Measurements from ENCODE around the gene SLC22A15. TPM values are rescaled to one million over a fixed set of nuclear protein-coding genes. Genes with fewer than 3 reads are reported as not detected.
A peak's percentile ranks its signal among the peaks of the same experiment; 100 is the strongest.
"Not testable (repeated sequence)": the region's sequence is repeated elsewhere in the genome, so short reads cannot be mapped to it uniquely, and the experiment has no call there.

Gene SLC22A15
- polyA plus RNA-seq, 6 donors from 2014 or later = 0.13 to 0.53 (median 0.25) TPM; not detected in 2

DNA sequence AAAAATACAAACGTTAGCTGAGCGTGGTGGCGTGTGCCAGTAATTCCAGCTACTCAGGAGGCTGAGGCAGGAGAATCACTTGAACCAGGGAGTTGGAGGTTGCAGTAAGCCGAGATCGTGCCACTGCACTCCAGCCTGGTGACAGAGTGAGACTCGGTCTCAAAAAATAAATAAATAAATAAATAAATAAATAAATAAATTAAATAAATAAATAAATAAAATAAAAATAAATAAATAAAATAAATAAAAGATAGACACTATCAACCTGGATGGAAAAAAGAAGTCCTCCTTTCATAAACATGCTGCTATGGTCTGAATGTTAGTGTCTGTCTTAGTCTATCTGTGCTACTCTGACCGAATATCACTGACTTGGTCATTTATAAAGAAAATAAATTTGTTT lies 4.5 kb upstream of the SLC22A15 start:
- DNase-seq; H3K9me3 Mint-ChIP-seq; H3K4me1 Mint-ChIP-seq; H3K27ac Mint-ChIP-seq; ATAC-seq (ENCODE audit: low read depth in 2 of 2); H3K36me3 Mint-ChIP-seq: not testable (repeated sequence)
- Mint-ChIP-seq H3K27me3 (peaks cover 11 to 47% (median 29%) of the 10 kb centered on the region in 3 donors), H3K4me3 (peak overlapping the region in 1 of 8 donors; percentile 29)

DNA sequence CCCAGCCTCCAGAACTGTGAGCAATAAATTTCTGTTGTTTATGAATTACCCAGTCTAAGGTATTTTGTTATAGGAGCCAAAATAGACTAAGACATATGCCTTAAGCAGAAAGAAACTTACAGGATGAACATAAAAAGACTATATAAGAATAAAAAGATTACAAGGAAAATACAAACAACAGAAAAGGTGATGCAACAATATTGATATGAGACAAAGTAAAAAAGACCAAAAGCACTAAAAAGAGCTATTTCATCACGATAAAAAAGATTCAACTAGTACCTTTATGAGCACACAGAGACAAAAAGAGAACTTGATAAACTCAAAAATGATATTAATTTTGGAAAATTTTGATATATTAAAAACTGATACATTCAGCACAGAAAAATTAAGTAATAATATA lies 3.2 kb upstream of the SLC22A15 start:
- peak overlapping the region in 1 of 8 donors; percentile 28 for H3K4me3 Mint-ChIP-seq
- peaks cover 9 to 14% (median 10%) of the 10 kb centered on the region in 3 donors for H3K4me1 Mint-ChIP-seq
- H3K9me3 Mint-ChIP-seq = no peaks in the 10 kb centered on the region
- H3K27me3 Mint-ChIP-seq = peaks cover 21 to 51% (median 22%) of the 10 kb centered on the region in 3 donors
- ATAC-seq (ENCODE audit: low read depth in 2 of 2) (no peak), DNase-seq (no peak)
- H3K27ac Mint-ChIP-seq = no peak overlapping the region
- H3K36me3 Mint-ChIP-seq = no peaks in the 10 kb centered on the region

DNA sequence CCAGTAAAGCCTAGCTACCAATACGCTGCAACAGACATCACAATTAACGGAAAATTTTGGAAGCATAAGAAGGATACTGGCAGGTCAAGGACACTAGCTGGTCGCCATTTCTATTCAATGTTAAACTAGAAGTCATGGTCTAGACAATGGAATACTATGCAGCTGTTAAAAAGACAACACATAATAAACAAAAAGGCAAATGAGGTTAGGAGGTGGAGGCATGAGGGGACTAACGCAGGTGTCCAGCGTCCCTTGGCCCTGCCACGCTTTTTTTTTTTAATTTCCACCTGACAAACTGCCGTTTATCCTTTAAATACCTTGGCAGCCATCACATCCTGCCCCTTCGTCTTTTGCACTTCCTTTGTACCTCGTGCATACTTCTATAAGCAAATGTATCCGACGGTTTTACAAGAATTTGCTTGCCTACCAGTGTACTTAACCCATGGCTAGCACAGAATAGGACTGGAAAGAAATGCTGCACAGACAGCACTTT lies 698 bp upstream of the SLC22A15 start:
- Mint-ChIP-seq H3K27me3 (peaks cover 6 to 42% (median 18%) of the 10 kb centered on the region in 3 donors), H3K27ac (peak overlapping the region in 5 of 6 donors; percentile 43 to 88 (median 68)), H3K4me3 (peak overlapping the region; percentile 82 to 95 (median 91)), H3K9me3 (no peaks in the 10 kb centered on the region), H3K36me3 (no peaks in the 10 kb centered on the region), H3K4me1 (peaks cover 9 to 14% (median 10%) of the 10 kb centered on the region in 3 donors)
- DNase-seq (no peak), ATAC-seq (ENCODE audit: low read depth in 2 of 2) (no peak)

DNA sequence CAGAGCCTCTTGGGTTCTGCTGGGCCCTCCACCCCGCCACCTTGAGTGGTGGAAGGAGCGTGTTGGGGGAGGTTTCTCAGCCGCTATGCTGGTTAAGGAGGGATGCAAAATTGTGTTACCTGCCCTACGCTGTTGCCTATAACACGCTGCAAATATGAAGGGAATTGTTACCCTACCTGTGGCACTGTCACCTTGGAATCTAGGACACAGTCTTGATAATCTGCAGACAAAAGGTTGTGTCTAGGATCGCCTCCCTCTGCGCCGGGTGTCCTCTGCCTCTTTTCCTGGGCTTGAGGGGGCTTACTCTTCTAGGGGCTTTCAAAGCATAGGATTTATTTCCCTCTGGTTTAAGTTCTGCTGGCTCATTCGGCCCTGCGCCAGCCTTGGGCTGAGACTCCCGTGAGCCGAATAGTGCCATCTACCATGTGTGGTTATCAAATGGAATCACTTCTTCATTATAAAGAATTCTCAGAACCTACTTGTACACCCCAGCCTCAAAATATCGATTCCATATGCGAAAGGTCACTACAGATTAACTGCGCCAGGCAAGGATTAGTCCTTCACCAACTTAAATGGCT lies 697 bp downstream of the SLC22A15 start:
- no peak for DNase-seq
- Mint-ChIP-seq H3K36me3 (no peaks in the 10 kb centered on the region), H3K9me3 (no peaks in the 10 kb centered on the region), H3K4me1 (peaks cover 9 to 14% (median 10%) of the 10 kb centered on the region in 3 donors), H3K27ac (peak overlapping the region in 3 of 6 donors; percentile 55 to 75 (median 64)), H3K27me3 (peaks cover 0 to 33% (median 18%) of the 10 kb centered on the region in 3 donors), H3K4me3 (peak overlapping the region; percentile 78 to 91 (median 84))
- peak in 1 of 2 donors; percentile 6 for ATAC-seq (ENCODE audit: low read depth in 2 of 2)

DNA sequence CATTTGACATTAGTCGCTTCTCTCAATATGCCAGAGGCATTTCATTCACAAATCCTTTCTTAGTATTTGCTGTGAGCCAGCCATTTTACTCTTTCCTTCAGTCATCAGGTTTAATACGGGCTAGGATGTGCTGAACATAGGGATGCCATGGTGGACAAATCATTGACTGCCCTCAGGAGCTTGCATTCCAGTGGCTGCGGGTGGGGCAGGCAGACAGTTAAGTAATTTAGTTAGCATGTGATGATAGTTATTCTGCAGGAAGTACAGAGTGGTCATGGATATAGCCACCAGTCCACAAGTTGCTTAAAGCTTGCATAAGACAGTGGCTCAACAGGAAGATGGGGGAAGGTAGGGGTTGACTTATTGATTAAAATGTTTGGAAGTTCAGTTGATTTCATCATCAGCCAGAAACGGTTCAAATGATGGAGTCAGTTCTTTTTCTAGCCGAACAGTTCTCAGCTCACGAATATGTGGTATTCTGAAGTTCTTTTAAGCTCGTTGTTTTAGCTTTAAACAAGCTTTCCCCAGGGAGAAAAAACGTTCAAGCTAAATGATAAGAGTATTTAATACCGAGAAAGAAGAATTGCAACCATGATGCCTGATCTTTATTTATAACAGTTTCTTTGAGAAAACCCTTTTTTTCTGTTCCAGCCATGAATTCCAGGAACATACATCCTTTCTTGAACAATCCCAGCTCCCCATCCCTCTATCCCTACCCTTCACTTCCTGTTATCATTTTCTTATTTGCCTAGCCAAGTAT lies 1.4 kb downstream of the SLC22A15 start:
- H3K27me3 Mint-ChIP-seq = peaks cover 0 to 33% (median 18%) of the 10 kb centered on the region in 3 donors
- peak overlapping the region in 2 of 6 donors; percentile 55 to 75 for H3K27ac Mint-ChIP-seq

DNA sequence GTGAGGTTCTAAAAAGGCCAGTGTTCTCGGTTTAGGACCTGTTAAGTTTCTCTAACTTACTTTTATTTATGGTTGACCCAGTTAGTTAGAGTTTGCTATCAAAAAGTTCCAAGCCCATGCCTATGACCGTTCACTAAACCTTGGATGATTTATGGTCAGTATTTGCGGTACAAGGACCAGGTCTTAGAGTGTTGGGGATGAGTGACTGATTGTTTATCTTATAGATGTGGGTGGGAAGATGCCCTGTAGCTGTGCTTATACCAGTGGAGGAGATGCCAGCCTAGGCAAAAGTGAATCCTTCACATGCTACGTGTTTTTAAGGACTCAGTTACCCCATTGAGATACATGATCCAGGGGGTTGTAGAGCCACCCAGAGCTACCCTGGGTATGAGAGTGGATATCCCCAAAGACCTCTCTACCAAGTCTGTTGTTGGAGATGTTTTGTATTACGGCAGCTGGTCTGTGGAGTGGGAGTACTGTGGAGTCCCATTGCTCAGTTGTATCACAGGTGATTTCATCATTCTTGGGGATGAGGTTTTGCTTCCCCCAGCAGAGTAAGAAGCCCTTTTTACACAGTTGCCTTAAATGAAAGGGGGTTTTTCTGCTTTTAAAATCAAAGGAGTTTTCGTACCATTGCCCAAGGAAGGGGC lies 2.1 kb downstream of the SLC22A15 start:
- Mint-ChIP-seq H3K9me3 (no peaks in the 10 kb centered on the region), H3K4me3 (peak overlapping the region in 2 of 8 donors; percentile 85 to 91)

More for the DNA sequence above, 1.4 kb downstream of the SLC22A15 start:
- H3K9me3 Mint-ChIP-seq = no peaks in the 10 kb centered on the region
- DNase-seq (no peak), ATAC-seq (ENCODE audit: low read depth in 2 of 2) (no peak)
- peak overlapping the region in 7 of 8 donors; percentile 82 to 91 (median 85) for H3K4me3 Mint-ChIP-seq
- no peaks in the 10 kb centered on the region for H3K36me3 Mint-ChIP-seq
- H3K4me1 Mint-ChIP-seq = peaks cover 10 to 14% (median 12%) of the 10 kb centered on the region in 3 donors

DNA sequence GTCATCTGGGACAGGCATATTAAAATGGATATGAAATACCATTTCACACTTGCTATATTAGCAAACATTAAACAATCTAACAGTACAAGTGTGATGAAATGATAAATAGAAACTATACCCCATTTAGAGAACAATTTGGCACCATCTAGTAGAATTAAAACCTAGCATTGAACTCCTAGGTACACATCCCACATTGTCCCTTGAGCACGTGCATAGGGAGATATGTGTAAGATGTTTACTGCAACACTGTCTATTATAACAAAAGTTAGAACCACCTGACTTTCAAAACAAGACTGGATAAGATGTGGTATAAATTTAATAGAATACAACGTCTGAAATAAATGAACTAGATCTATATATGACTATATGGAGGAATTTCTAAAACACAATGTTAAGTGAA lies 3.8 kb downstream of the SLC22A15 start:
- no peak overlapping the region for H3K4me3 Mint-ChIP-seq
- no peaks in the 10 kb centered on the region for H3K9me3 Mint-ChIP-seq
- ATAC-seq (ENCODE audit: low read depth in 2 of 2) (no peak), DNase-seq (no peak)
- no peaks in the 10 kb centered on the region for H3K36me3 Mint-ChIP-seq
- peaks cover 0 to 23% (median 18%) of the 10 kb centered on the region in 3 donors for H3K27me3 Mint-ChIP-seq
- H3K4me1 Mint-ChIP-seq = peaks cover 10 to 14% (median 14%) of the 10 kb centered on the region in 3 donors
- no peak overlapping the region for H3K27ac Mint-ChIP-seq

More for the DNA sequence above, 2.1 kb downstream of the SLC22A15 start:
- DNase-seq (no peak), ATAC-seq (ENCODE audit: low read depth in 2 of 2) (no peak)
- Mint-ChIP-seq H3K27ac (no peak overlapping the region), H3K27me3 (peaks cover 0 to 31% (median 18%) of the 10 kb centered on the region in 3 donors), H3K4me1 (peaks cover 10 to 14% (median 14%) of the 10 kb centered on the region in 3 donors), H3K36me3 (no peaks in the 10 kb centered on the region)

DNA sequence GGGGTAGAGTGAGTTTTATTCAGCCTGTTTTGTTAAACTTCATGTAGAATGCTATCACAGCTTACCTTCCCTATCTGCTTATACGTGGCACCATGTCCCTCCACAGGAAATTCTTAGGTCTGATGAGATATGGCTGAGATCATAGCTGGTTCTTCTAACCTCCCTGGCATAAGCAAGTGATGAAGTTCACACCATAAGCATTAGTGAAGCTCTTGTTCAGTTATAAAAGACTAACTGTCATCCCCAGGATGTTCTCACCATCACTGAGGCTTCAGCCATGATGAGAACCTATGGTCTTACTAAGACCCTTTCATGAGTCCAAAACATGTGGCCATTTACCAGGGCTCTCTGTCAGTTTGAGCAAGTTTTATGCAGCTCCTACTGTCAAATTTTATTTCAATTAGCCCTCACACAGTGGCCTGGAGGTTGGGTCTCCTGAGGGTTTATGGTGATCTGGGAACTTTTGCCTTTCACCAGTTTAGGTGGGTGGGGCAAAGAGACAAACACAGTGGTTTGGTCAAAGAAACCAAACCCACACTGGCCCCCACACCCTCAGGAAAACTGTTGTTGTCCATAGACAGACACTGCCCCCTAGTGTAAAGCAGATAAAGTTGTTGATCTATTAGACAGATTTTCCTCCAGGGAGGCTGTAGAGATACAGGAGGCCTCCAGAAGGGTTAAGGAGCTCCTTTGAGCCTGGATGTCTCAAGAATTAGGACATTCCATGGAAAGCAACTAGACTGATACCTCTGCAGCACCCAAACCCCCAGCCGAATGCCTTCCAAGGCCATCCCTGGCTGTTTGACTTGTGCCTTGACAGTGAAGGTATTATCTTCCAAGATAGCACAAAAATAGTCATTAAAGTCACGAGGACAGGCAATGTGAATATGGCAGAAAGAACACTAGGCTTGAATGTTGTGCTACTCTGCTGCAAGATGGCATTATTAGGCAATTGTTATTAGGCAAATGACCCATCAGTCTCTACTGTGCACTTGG lies 5.0 kb downstream of the SLC22A15 start:
- DNase-seq = peak; percentile 25
- H3K36me3 Mint-ChIP-seq = no peaks in the 10 kb centered on the region

DNA sequence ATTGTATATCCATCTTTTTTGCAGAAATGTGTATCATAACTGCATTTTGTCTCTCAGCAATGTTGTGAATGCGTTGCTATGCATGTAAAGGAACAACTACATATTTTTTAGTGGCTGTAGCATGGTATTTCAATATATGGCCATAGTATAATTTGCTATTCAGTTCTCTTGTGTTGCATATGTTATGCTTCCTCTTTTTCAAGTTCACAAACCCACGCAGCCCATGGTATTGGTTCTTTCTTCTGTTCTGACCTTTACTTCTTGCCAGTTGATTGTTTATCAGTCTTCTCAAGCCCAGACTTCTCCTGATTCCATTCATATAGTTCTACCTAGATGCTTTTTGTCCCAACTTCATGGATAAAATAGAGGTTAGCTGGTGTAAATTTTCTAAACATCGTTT lies 6.1 kb downstream of the SLC22A15 start:
- ATAC-seq (ENCODE audit: low read depth in 2 of 2) (no peak), DNase-seq (no peak)
- H3K4me3 Mint-ChIP-seq = no peak overlapping the region
- peaks cover 0 to 4% (median 3%) of the 10 kb centered on the region in 3 donors for H3K4me1 Mint-ChIP-seq
- H3K27me3 Mint-ChIP-seq = peaks cover 0 to 21% (median 19%) of the 10 kb centered on the region in 3 donors
- no peaks in the 10 kb centered on the region for H3K9me3 Mint-ChIP-seq
- peaks cover 0 to 6% of the 10 kb centered on the region in 2 donors for H3K36me3 Mint-ChIP-seq
- H3K27ac Mint-ChIP-seq = peak overlapping the region in 1 of 6 donors; percentile 30

More for the DNA sequence above, 5.0 kb downstream of the SLC22A15 start:
- Mint-ChIP-seq H3K27ac (peak overlapping the region in 1 of 6 donors; percentile 72), H3K4me1 (peaks cover 4 to 9% (median 9%) of the 10 kb centered on the region in 3 donors), H3K4me3 (no peak overlapping the region), H3K9me3 (no peaks in the 10 kb centered on the region), H3K27me3 (peaks cover 0 to 22% (median 18%) of the 10 kb centered on the region in 3 donors)
- ATAC-seq (ENCODE audit: low read depth in 2 of 2) = no peak

DNA sequence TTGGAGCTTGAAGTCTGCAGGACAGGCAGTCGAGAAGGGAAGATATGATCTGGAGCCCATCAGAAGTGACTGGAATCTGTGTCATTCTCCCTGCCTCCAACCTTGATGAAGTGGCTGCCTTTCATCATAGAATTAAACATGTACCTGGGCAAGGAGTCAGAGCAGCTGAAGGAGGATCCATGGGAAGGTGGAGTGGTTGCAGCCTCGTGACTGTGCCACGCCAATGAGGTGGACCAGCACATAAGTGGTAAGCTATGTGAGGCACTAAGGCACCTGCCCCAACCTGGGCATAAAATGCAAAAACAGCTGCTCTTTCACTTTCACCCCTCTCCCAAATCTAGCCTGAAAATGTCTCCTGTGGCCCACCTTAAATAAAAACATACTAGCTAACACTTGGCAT lies 7.3 kb downstream of the SLC22A15 start:
- Mint-ChIP-seq H3K27ac (no peak overlapping the region), H3K27me3 (peaks cover 0 to 9% (median 8%) of the 10 kb centered on the region in 3 donors), H3K4me3 (no peak overlapping the region), H3K36me3 (peaks cover 0 to 6% of the 10 kb centered on the region in 2 donors), H3K4me1 (peaks cover 0 to 4% (median 0%) of the 10 kb centered on the region in 3 donors), H3K9me3 (no peaks in the 10 kb centered on the region)
- DNase-seq (no peak), ATAC-seq (ENCODE audit: low read depth in 2 of 2) (no peak)

DNA sequence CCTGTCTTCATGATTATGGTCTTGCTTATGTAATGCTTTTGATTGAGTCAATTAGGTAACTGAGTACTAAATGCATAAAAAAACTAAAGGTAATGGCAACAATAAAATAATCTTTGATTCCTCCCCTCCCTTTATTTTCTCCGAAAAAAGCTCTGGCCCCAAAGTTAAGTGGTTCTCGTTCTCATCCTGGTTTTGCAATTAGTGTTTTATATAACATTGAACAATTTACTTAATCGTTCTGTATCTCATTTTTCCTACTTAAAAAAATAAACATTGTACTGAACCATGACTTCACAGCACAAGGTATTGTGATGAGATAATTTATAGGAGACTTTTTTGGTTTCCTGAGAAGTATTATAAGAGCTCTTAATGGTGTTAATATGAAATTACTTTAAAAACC lies 11.3 kb downstream of the SLC22A15 start:
- Mint-ChIP-seq H3K36me3 (peaks cover 0 to 6% of the 10 kb centered on the region in 2 donors), H3K4me1 (peaks cover 0 to 2% (median 0%) of the 10 kb centered on the region in 3 donors), H3K4me3 (no peak overlapping the region), H3K27me3 (peaks cover 0 to 10% (median 6%) of the 10 kb centered on the region in 3 donors), H3K9me3 (no peaks in the 10 kb centered on the region), H3K27ac (no peak overlapping the region)
- ATAC-seq (ENCODE audit: low read depth in 2 of 2) = no peak
- no peak for DNase-seq

DNA sequence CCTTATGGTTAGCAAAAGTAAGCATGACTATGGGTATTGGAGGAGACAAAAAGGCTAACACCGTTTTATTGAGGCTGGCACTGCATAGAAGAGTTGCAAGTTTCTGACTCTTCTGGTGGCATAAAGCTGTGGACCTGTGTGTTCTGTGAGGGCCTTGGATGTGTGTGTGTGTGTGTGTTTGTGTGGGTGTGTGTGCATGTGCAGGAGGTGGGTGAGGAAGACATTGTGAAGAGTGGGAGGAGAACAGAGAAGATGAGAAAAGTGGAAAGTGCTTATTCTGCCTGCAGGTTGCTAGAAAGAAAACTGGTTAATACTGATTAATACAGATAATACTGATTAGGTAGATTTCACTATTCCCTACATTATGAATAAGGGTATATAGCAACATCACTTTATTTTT lies 12.6 kb downstream of the SLC22A15 start:
- no peaks in the 10 kb centered on the region for H3K4me1 Mint-ChIP-seq
- ATAC-seq (ENCODE audit: low read depth in 2 of 2) = no peak

More for the DNA sequence above, 12.6 kb downstream of the SLC22A15 start:
- Mint-ChIP-seq H3K27me3 (peaks cover 0 to 10% (median 6%) of the 10 kb centered on the region in 3 donors), H3K27ac (no peak overlapping the region), H3K9me3 (no peaks in the 10 kb centered on the region), H3K4me3 (no peak overlapping the region), H3K36me3 (peaks cover 0 to 6% of the 10 kb centered on the region in 2 donors)
- DNase-seq = no peak

Data from naive B cell (primary cell).